Smooth muscle cell (in vitro differentiated cells): Measurements from ENCODE around the gene NTNG1. TPM values are rescaled to one million over a fixed set of nuclear protein-coding genes. Genes with fewer than 3 reads are reported as not detected.

ENCODE experiments used
- DNase-seq: peaks from one replicate; lab custom pipeline; 2025; ENCODE audit not compliant: unreplicated experiment; lab: John Stamatoyannopoulos, UW
- H2AFZ ChIP-seq: fragments of 200-600 bp; sonication (generic); 2 replicates; pipeline ENCODE4 v1.6.0; 2016; ENCODE audit warnings: antibody characterized with exemption, low read depth, mild to moderate bottlenecking
- H3F3A ChIP-seq: fragments of 200-600 bp; sonication (generic); 2 replicates; pipeline ENCODE4 v1.6.0; 2017; ENCODE audit warnings: antibody characterized with exemption, low read depth
- H3K27ac ChIP-seq: fragments of 200-600 bp; sonication (generic); 2 replicates; pipeline ENCODE4 v1.5.1; 2016; ENCODE audit warnings: low read depth, mild to moderate bottlenecking
- H3K27me3 ChIP-seq: fragments of 200-600 bp; sonication (generic); 2 replicates; pipeline ENCODE4 v1.6.1; 2016; ENCODE audit warnings: low read depth, mild to moderate bottlenecking
- H3K36me3 ChIP-seq: fragments of 200-600 bp; sonication (generic); 2 replicates; pipeline ENCODE4 v1.5.1; 2016; ENCODE audit warnings: low read depth
- H3K4me1 ChIP-seq: fragments of 200-600 bp; sonication (generic); 2 replicates; pipeline ENCODE4 v1.5.1; 2016; ENCODE audit warnings: low read depth
- H3K4me2 ChIP-seq: fragments of 200-600 bp; sonication (generic); 2 replicates; pipeline ENCODE4 v1.6.0; 2016; ENCODE audit warnings: mild to moderate bottlenecking
- H3K4me3 ChIP-seq: fragments of 200-600 bp; sonication (generic); 2 replicates; pipeline ENCODE4 v1.5.1; 2016; ENCODE audit warnings: mild to moderate bottlenecking
- H3K79me2 ChIP-seq: fragments of 200-600 bp; sonication (generic); 2 replicates; pipeline ENCODE4 v1.6.0; 2016; ENCODE audit warnings: low read depth, mild to moderate bottlenecking
- H3K9ac ChIP-seq: fragments of 200-600 bp; sonication (generic); 2 replicates; pipeline ENCODE4 v1.6.0; 2016; ENCODE audit warnings: low read depth
- H3K9me3 ChIP-seq: fragments of 200-600 bp; sonication (generic); replicated peaks from 2 replicates; pipeline ENCODE4 v1.5.1; 2016; ENCODE audit warnings: low read depth
- H4K20me1 ChIP-seq: fragments of 200-600 bp; sonication (generic); 2 replicates; pipeline ENCODE4 v1.6.0; 2016; ENCODE audit warnings: low read depth
- CTCF ChIP-seq: fragments of 200-600 bp; sonication (generic); IDR thresholded peaks from 2 replicates; pipeline ENCODE4 v1.5.1; 2017; ENCODE audit warnings: borderline replicate concordance, mild to moderate bottlenecking, antibody characterized with exemption; ENCODE audit not compliant: insufficient read depth, poor library complexity, severe bottlenecking
- WGBS: methylation state at CpG from one replicate; pipeline ENCODE4 v1.1.7; 2016; ENCODE audit warnings: low lambda C conversion rate; 5-methylcytosine and 5-hydroxymethylcytosine counted together
- polyA plus RNA-seq: library from polyadenylated mRNA; unstranded; fragments of >200 nt; fragmentation: Nextera tagmentation; extraction: Ambion mirVana; gene quantifications from 2 replicates; pipeline ENCODE4 v1.2.1, GENCODE V29; 2016
- total RNA-seq: library from RNA; depleted of rRNA; stranded (reverse); fragments of >200 nt; gene quantifications from 2 replicates; pipeline ENCODE4 v1.2.3, GENCODE V29; 2014

NTNG1 gene
- total and polyA plus RNA-seq, 2 experiments from 2014 or later, result 0.39 to 1.1 TPM

GRCh38 chr1:107407011-107407410, 266.2 kb downstream of the NTNG1 start:
- Histone ChIP-seq H3K4me1 (no peaks in the 10 kb centered on the region), H3K4me2 (no peak overlapping the region), H4K20me1 (no peaks in the 10 kb centered on the region), H3K27ac (no peak overlapping the region), H3F3A (no peaks in the 10 kb centered on the region), H3K36me3 (no peaks in the 10 kb centered on the region), H3K4me3 (no peak overlapping the region), H3K9ac (no peak overlapping the region), H3K27me3 (no peaks in the 10 kb centered on the region), H3K9me3 (no peaks in the 10 kb centered on the region), H2AFZ (no peak overlapping the region), H3K79me2 (no peaks in the 10 kb centered on the region)
- TF ChIP-seq CTCF, result no peak
- DNase-seq, result no peak
- 91% methylated on average over 4 of the region's 4 CpGs for WGBS

GRCh38 chr1:107413546-107413945, 272.7 kb downstream of the NTNG1 start:
- Histone ChIP-seq H3K4me3 (no peak overlapping the region), H3K9me3 (no peaks in the 10 kb centered on the region), H3K36me3 (no peaks in the 10 kb centered on the region), H3K27me3 (no peaks in the 10 kb centered on the region), H3F3A (no peaks in the 10 kb centered on the region), H2AFZ (no peak overlapping the region), H3K4me2 (no peak overlapping the region), H3K9ac (no peak overlapping the region), H3K4me1 (no peaks in the 10 kb centered on the region), H3K27ac (no peak overlapping the region), H3K79me2 (no peaks in the 10 kb centered on the region), H4K20me1 (no peaks in the 10 kb centered on the region)
- no peak for DNase-seq
- WGBS, result 88% methylated on average over 2 of the region's 2 CpGs
- no peak for TF ChIP-seq CTCF

GRCh38 chr1:107413951-107414350, 273.1 kb downstream of the NTNG1 start:
- no peak overlapping the region for H2AFZ ChIP-seq
- no peaks in the 10 kb centered on the region for H3K27me3 ChIP-seq
- H3K4me1 ChIP-seq, result no peaks in the 10 kb centered on the region
- no peaks in the 10 kb centered on the region for H3F3A ChIP-seq
- no peak for DNase-seq
- H3K4me3 ChIP-seq, result no peak overlapping the region
- H3K9ac ChIP-seq, result no peak overlapping the region
- no peak overlapping the region for H3K4me2 ChIP-seq
- no peaks in the 10 kb centered on the region for H3K36me3 ChIP-seq
- no peak overlapping the region for H3K27ac ChIP-seq
- TF ChIP-seq CTCF, result no peak
- no peaks in the 10 kb centered on the region for H4K20me1 ChIP-seq
- no peaks in the 10 kb centered on the region for H3K79me2 ChIP-seq
- no peaks in the 10 kb centered on the region for H3K9me3 ChIP-seq
- WGBS, result 85% methylated on average over 2 of the region's 2 CpGs

GRCh38 chr1:107414550-107414949, 273.7 kb downstream of the NTNG1 start:
- no peak for TF ChIP-seq CTCF
- no peak overlapping the region for H3K4me3 ChIP-seq
- no peak overlapping the region for H3K27ac ChIP-seq
- H2AFZ ChIP-seq, result no peak overlapping the region
- no peaks in the 10 kb centered on the region for H3K27me3 ChIP-seq
- WGBS, result 96% methylated on average over 3 of the region's 3 CpGs
- no peak for DNase-seq
- H3F3A ChIP-seq, result no peaks in the 10 kb centered on the region
- no peaks in the 10 kb centered on the region for H3K79me2 ChIP-seq
- H3K36me3 ChIP-seq, result no peaks in the 10 kb centered on the region
- no peaks in the 10 kb centered on the region for H3K4me1 ChIP-seq
- no peak overlapping the region for H3K4me2 ChIP-seq
- H3K9ac ChIP-seq, result no peak overlapping the region
- no peaks in the 10 kb centered on the region for H4K20me1 ChIP-seq
- H3K9me3 ChIP-seq, result no peaks in the 10 kb centered on the region
